GM19324 (cell line): ENCODE data around the gene HIVEP3.

Experiments
- ATAC-seq: cut with Tn5 transposase; IDR thresholded peaks from one replicate; pipeline ENCODE4 v1.9.1; 2021; ENCODE audit warnings: mild to moderate bottlenecking, moderate library complexity; ENCODE audit not compliant: unreplicated experiment, low FRiP score

The HIVEP3 gene

GRCh38 chr1:41547781-41548560, 370.8 kb downstream of the HIVEP3 start:
- no peak for ATAC-seq

- no peak for ATAC-seq
Measured at GRCh38 chr1:41547336-41547735, 371.4 kb downstream of the HIVEP3 start.

GRCh38 chr1:41546833-41547135, 371.9 kb downstream of the HIVEP3 start:
- ATAC-seq, result no peak

- ATAC-seq, result no peak
Measured at GRCh38 chr1:41545996-41546832, 372.5 kb downstream of the HIVEP3 start.

GRCh38 chr1:41542196-41542930, 376.4 kb downstream of the HIVEP3 start:
- ATAC-seq, result no peak

GRCh38 chr1:41541592-41541952, 377.1 kb downstream of the HIVEP3 start:
- ATAC-seq, result no peak

GRCh38 chr1:41540886-41541591, 377.7 kb downstream of the HIVEP3 start:
- ATAC-seq, result no peak

GRCh38 chr1:41539999-41540398, 378.7 kb downstream of the HIVEP3 start:
- no peak for ATAC-seq

- no peak for ATAC-seq
Measured at GRCh38 chr1:41539418-41539805, 379.3 kb downstream of the HIVEP3 start.

- ATAC-seq, result no peak
Measured at GRCh38 chr1:41538741-41539417, 379.8 kb downstream of the HIVEP3 start.

GRCh38 chr1:41537788-41538351, 380.9 kb downstream of the HIVEP3 start:
- ATAC-seq, result no peak

GRCh38 chr1:41537251-41537650, 381.5 kb downstream of the HIVEP3 start:
- no peak for ATAC-seq

- no peak for ATAC-seq
Measured at GRCh38 chr1:41536361-41536802, 382.3 kb downstream of the HIVEP3 start.

- ATAC-seq, result no peak
Measured at GRCh38 chr1:41535716-41536115, 383.0 kb downstream of the HIVEP3 start.

GRCh38 chr1:41535276-41535675, 383.4 kb downstream of the HIVEP3 start:
- ATAC-seq, result no peak

- no peak for ATAC-seq
Measured at GRCh38 chr1:41534181-41535076, 384.3 kb downstream of the HIVEP3 start.

- ATAC-seq, result no peak
Measured at GRCh38 chr1:41533731-41534080, 385.0 kb downstream of the HIVEP3 start.

- ATAC-seq, result no peak
Measured at GRCh38 chr1:41533016-41533730, 385.5 kb downstream of the HIVEP3 start.
